GM18868 (cell line): ENCODE measurements around the gene USP13.
"Not testable (repeated sequence)": the region's sequence is repeated elsewhere in the genome, so short reads cannot be mapped to it uniquely, and the experiment has no call there.

Experiments
- ATAC-seq: cut with Tn5 transposase; IDR thresholded peaks from one replicate; pipeline ENCODE4 v1.9.1; 2021; ENCODE audit warnings: mild to moderate bottlenecking, moderate library complexity; ENCODE audit not compliant: unreplicated experiment

The USP13 gene

GRCh38 chr3:179652447-179653095, at the start of gene USP13:
USP13 (plus strand) TSS chr3:179653040; CDS start chr3:179653226, 186 bp downstream.
- peak; percentile 76 for ATAC-seq

DNA sequence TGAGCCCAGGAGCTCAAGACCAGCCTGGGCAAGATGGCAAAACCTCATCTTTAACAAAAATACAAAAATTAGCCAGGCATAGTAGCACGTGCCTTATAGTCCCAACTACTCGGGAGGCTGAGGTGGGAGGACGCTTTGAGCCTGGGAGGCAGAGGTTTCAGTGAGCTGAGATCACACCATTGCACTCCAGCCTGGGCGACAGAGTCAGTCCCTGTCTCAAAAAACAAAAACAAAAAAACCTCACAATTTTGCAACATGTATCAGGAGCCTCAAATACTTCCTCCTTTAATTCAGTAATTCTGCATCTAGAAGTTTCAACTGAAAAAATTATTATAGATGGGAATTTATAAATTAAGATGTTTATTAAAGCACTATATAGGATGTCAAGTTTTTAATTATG, 49.5 kb upstream of the USP13 start:
- no peak for ATAC-seq

DNA sequence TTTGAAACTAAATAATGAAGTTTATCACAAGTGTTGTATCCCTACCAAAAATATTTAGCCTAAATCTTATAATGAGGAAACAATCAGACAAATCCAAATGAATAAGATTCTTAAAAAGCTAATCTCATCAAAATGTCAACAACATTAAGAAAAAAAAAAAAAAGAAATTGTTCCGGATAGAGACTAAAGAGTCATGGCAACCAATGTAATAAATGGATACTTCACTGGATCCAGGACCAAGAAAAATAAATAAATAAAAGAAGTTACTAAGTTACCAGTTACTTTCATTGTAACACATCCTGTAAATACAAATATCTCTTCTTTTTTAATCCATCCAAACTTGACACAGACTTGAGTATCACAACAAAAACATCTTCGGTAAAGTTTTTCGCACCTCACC, 49.0 kb upstream of the USP13 start:
- ATAC-seq, result no peak

DNA sequence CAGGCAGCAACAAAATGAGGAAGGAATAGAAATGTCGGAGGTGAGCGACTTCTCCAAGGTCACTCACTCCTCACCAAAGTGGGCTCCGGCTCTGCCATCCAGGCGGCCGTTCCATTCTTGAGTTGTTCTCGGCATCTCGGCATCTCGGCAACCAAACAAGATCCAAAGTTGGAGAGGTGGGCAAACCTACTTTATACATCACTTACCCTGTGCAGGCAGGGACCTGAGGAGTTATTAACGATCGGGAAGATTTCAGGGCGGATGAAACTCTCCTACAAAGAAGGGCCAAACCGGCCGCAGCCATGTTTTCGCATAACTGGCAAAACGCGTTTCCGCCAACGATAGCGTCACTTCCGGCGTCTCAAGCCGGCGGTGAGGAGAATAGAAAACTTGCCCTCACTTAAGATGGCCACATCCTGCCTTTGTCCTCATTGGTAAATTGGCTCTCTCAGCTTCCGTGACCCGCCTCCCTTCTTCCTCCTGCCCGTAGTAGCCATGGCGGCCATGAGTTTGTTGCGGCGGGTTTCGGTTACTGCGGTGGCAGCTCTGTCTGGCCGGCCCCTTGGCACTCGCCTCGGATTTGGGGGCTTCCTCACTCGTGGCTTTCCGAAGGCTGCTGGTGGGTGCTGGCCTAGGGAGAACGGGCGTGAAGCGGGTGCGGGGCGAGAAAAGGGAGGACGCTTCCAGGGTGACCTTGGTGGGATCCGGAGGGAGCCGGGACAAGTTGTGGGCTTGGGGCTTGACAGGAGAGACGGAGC, 48.3 kb upstream of the USP13 start, which contains the start of the genes MRPL47 and NDUFB5:
Gene MRPL47, minus strand, starts transcription at position 318 of the 758 bp plus-strand sequence. Its CDS starts 14 bp downstream, at position 304.
Gene NDUFB5, plus strand, starts transcription at position 474 of the 758 bp plus-strand sequence. Its CDS starts 22 bp downstream, at position 496.
- peak; percentile 92 for ATAC-seq

DNA sequence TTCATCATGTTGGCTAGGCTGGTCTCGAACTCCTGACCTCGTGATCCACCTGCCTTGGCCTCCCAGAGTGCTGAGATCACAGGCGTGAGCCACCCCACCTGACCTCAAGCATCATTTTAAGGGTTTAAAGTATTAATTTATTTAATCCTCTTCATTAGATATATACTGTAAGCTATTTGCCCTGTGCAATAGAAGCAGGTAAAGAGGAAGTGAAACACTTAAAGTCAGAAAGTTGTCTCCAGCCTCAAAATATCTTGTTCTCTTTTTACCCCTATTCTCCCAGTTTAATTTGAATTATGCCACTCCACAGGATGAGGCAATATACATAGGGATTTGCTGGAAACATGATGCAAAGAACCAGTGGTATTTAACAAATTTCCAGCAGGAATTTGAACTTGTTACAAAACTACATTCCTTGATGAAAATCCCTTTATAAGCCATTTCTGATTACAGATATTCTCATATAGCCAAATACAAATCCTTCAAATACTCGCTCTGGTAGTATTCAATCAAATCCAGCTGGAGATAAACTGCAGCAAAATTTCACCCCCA, 46.2 kb upstream of the USP13 start:
- ATAC-seq, result peak; percentile 16

DNA sequence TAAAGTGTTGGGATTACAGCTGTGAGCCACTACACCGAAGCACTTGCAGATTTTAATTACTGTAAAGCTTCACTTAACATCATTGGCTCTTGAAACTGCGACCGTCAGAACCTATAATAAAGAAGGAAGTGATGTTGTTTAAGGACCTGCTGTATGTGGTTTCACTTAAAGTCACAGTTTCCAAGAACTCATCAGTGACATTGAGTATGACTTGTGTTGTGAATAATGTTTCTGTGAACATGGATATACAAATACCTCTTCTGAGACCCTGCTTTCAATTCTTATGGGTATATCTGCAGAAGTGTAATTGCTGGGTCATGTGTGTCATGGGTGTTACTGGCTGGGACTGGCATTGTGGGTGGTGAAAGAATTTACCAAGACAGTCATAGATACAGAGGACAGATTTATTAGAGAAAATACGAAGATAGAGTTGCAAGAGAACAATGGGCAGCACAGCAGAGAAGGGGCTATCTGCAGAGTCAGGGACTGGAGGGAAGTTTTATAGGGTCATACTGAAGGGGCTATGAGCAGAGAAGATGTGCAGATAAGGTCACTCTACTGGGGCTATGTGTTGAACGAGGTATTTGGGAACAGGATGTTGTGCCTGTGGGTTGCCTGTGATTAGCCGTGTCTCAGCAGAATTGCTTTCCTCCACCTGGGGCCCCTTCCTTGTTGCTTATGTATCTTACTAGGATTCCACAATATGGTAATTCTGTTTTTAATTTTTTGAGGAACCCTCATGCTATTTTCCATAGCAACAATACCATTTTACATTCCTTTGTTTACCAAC, 43.7 kb upstream of the USP13 start:
- peak; percentile 64 for ATAC-seq

GRCh38 chr3:179610066-179610465, 42.8 kb upstream of the USP13 start:
- no peak for ATAC-seq

DNA sequence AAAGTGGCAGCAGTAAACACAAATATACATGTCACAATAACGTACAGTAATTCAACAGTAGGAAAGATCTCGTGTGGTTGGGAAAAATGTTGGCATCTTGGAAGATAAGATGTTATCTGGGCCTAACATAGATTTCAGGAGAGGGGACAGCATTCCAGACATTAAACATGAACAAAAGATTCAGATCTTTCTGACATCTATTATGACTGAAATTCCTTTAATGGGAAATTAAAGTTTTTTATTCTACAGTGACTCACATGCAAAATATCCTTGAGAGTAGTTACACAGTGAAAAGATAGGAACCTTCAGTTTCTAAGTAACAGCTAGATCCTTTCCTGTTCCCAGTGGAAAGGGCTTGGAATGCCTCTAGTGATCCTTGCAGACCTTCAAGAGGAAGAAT, 39.0 kb upstream of the USP13 start:
- ATAC-seq, result no peak

DNA sequence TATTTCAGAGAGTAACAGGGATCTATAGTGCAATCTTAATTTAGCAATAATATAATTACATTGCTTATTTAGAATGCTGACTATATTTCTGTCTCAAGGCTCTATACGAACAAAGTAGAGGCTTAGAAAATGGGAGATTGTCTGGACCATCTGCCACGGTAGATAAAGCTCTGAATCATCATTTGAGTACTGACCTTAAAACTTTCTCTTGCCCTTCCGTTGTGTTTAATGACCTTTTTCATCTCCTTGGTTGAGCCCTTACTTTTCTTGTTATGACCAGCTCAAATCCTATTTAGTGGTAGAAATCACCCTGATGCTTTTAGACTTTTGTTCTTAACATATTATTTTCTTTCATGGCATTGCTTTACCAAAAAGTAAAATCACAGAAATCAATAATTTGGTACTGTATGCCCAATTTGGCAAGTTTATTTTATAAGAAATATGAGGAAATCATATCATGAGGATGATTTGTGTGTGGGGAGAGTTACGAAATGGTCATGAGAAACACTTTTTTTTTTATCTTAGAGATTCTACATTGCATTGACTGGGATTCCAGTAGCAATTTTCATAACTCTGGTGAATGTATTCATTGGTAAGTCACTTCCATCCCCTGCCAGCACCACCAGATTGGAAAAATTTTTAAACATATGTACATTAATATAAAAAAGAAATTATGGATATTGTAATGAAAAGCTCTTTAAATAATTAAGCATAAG, 37.2 kb upstream of the USP13 start:
- ATAC-seq, result no peak

- ATAC-seq, result no peak
These were observed 30.8 kb upstream of the USP13 start for GRCh38 chr3:179622023-179622422.

- ATAC-seq, result no peak
These were observed 28.4 kb upstream of the USP13 start for GRCh38 chr3:179624451-179624850.

- ATAC-seq, result peak; percentile 64
These were observed 21.9 kb upstream of the USP13 start for GRCh38 chr3:179630753-179631451.

DNA sequence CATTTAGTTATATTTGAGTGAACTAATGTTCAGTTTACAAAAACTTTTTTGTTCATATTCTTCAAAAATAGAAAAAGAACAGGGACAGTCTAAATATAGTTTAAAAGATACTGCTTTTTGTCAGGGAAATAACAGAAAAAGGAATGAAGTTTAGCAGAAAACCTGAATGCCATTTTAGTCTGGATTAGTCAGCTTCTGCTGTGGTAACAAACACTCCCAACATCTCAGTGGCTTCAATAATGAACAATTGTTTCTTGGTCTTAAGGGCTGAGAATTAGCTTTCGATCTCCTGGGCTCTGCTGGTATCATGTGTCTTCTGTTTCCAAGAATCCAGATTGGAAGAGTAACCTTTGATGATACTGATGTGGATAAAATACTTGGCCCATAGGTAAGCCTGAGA, 12.4 kb upstream of the USP13 start:
- no peak for ATAC-seq

DNA sequence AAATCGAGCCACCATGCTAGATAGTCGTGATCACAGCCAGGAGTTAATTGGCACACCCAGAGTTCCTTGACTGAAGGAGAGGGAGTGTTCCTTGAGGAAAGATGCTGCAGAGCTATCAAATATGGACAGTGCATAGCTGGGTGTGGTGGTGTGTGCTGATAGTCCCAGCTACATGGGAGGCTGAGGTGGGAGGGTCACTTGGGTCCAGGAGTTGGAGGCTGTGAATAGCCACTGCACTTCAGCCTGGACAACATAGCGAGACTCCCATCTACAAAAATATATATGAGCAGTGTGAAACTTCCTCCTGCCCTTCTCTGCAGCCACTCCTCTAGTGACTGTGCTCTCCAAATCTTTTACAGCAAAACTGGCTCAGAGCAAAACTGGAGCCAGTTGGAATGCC, 10.0 kb upstream of the USP13 start:
- ATAC-seq, result no peak

DNA sequence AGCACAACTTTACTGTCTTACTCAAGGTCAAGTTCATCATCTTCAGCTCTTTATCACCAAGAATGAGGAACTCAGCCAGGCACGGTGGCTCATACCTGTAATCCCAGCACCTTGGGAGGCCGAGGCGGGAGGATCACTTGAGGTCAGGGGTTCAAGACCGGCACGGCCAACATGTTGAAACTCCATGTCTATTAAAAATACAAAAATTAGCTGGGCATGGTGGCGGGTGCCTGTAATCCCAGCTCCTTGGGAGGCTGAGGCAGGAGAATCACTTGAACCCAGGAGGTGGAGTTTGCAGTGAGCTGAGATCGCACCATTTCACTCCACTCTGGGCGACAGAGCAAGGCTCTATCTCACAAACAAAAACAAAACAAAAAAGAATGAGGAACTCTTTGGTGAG, 9.0 kb upstream of the USP13 start:
- ATAC-seq, result not testable (repeated sequence)

GRCh38 chr3:179646177-179646576, 6.7 kb upstream of the USP13 start:
- ATAC-seq, result no peak

DNA sequence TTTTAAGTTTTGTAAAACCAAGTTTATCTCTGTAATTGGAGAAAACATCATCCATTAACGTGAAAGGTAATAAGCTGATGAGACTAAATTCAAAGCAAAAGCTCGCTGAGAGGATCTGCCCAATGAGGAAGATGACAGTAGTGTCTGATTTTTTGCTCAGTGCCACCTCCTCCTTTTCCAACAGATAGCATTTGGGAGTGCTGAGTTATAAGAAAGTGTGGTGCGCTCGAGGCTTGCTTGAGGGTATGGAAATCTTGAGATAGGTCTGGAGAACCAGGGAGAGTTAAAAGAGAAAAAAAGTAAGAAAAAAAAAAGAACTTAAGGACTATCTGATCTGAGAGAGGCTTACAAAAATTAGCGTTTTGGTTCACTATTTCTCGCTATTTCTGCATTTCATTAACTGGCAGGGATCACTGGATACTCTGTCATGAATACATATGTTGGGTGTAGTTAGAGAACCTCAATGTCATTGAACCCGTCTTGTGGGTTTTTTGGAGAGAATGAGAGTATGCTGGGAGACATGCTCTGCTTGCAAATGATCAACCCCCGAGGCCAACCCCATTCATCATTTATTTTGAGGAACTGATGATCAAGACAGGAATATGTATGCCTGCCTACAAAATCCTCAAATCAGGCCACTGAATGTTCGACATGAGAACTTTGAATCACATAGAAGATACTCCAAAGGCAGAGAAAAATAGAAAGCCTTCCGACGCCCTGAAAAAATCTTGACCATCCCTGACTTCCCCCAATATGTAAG, 973 bp upstream of the USP13 start:
- no peak for ATAC-seq

GRCh38 chr3:179653096-179653797, 407 bp downstream of the USP13 start:
- peak; percentile 55 for ATAC-seq

- ATAC-seq, result no peak
These were observed 2.4 kb downstream of the USP13 start for GRCh38 chr3:179655236-179655635.
